OCI-LY3 (cell line): Measurements from ENCODE around the gene SDSL.

Source experiments
- H2AFZ ChIP-seq: fragments of 200-600, 300-600 bp; shearing (Covaris generic); 2 replicates; pipeline ENCODE4 v1.6.0; 2014; ENCODE audit warnings: antibody characterized with exemption, low read depth, low read length
- H3K27ac ChIP-seq: fragments of 200-600, 300-600 bp; sonication (generic); 2 replicates; pipeline ENCODE4 v1.5.1; 2014; ENCODE audit warnings: mild to moderate bottlenecking, low read length, moderate library complexity, mixed read lengths
- H3K27me3 ChIP-seq: fragments of 200-600, 300-600 bp; sonication (generic); 2 replicates; pipeline ENCODE4 v1.6.1; 2014; ENCODE audit warnings: low read depth, low read length, mixed read lengths
- H3K36me3 ChIP-seq: fragments of 200-600, 300-600 bp; sonication (generic); replicated peaks from 2 replicates; pipeline ENCODE3; 2014; ENCODE audit warnings: low read depth, low read length, mixed read lengths
- H3K4me1 ChIP-seq: fragments of 300-600, 200-600 bp; sonication (generic); 2 replicates; pipeline ENCODE4 v1.6.1; 2014; ENCODE audit warnings: low read length, mixed read lengths
- H3K4me2 ChIP-seq: fragments of 200-600, 300-600 bp; sonication (generic); 2 replicates; pipeline ENCODE4 v1.6.1; 2014; ENCODE audit warnings: low read length, mixed read lengths
- H3K4me3 ChIP-seq: fragments of 300-600, 200-600 bp; sonication (generic); 2 replicates; pipeline ENCODE4 v1.5.1; 2014; ENCODE audit warnings: antibody characterized with exemption, mild to moderate bottlenecking, low read length, moderate library complexity
- H3K79me2 ChIP-seq: fragments of 300-600, 200-600 bp; shearing (Covaris generic); 2 replicates; pipeline ENCODE4 v1.6.1; 2014; ENCODE audit warnings: mild to moderate bottlenecking, low read length, mixed read lengths
- H3K9ac ChIP-seq: fragments of 300-600, 200-600 bp; shearing (Covaris generic); 2 replicates; pipeline ENCODE4 v1.6.0; 2014; ENCODE audit warnings: mild to moderate bottlenecking, low read length, moderate library complexity
- H3K9me3 ChIP-seq: fragments of 200-600, 300-600 bp; shearing (Covaris generic); 2 replicates; pipeline ENCODE4 v1.6.1; 2014; ENCODE audit warnings: low read length, mixed read lengths; ENCODE audit not compliant: insufficient read depth
- H4K20me1 ChIP-seq: fragments of 200-600, 300-600 bp; sonication (generic); 2 replicates; pipeline ENCODE4 v1.6.1; 2016; ENCODE audit warnings: low read length, mixed read lengths; ENCODE audit not compliant: insufficient read depth
- CTCF ChIP-seq: fragments of 200-600, 300-600 bp; sonication (generic); IDR thresholded peaks from 2 replicates; pipeline ENCODE4 v1.5.1; 2014; ENCODE audit warnings: antibody characterized with exemption, low read length, low read depth
- EZH2phosphoT487 ChIP-seq: fragments of 200-600 bp; shearing (Covaris generic); IDR thresholded peaks from 2 replicates; pipeline ENCODE4 v1.6.1; 2018; ENCODE audit warnings: antibody characterized with exemption, mixed run types, low read depth

Gene SDSL

GRCh38 chr12:113437729-113438100, 15.5 kb downstream of the SDSL start:
- Histone ChIP-seq H3K4me1 (no peaks in the 10 kb centered on the region), H3K9ac (no peak overlapping the region), H2AFZ (no peak overlapping the region), H3K27me3 (peaks cover 60% of the 10 kb centered on the region), H3K9me3 (no peaks in the 10 kb centered on the region), H3K4me2 (no peak overlapping the region), H3K27ac (no peak overlapping the region), H4K20me1 (no peaks in the 10 kb centered on the region), H3K36me3 (no peaks in the 10 kb centered on the region), H3K4me3 (no peak overlapping the region), H3K79me2 (no peaks in the 10 kb centered on the region)
- no peak for TF ChIP-seq EZH2phosphoT487
- TF ChIP-seq CTCF, result no peak

GRCh38 chr12:113438523-113439300, 16.5 kb downstream of the SDSL start:
- Histone ChIP-seq H3K36me3 (no peaks in the 10 kb centered on the region), H3K27ac (no peak overlapping the region), H3K9me3 (no peaks in the 10 kb centered on the region), H4K20me1 (no peaks in the 10 kb centered on the region), H2AFZ (no peak overlapping the region), H3K27me3 (peaks cover 54% of the 10 kb centered on the region), H3K4me2 (no peak overlapping the region), H3K79me2 (no peaks in the 10 kb centered on the region), H3K4me1 (no peaks in the 10 kb centered on the region), H3K4me3 (no peak overlapping the region), H3K9ac (no peak overlapping the region)
- TF ChIP-seq CTCF (no peak), EZH2phosphoT487 (no peak)

- TF ChIP-seq CTCF (no peak), EZH2phosphoT487 (no peak)
- Histone ChIP-seq H2AFZ (no peak overlapping the region), H4K20me1 (no peaks in the 10 kb centered on the region), H3K4me3 (no peak overlapping the region), H3K27me3 (peaks cover 54% of the 10 kb centered on the region), H3K79me2 (no peaks in the 10 kb centered on the region), H3K4me2 (no peak overlapping the region), H3K36me3 (no peaks in the 10 kb centered on the region), H3K9me3 (no peaks in the 10 kb centered on the region), H3K27ac (no peak overlapping the region), H3K4me1 (no peaks in the 10 kb centered on the region), H3K9ac (no peak overlapping the region)
Observed at GRCh38 chr12:113439301-113439597, 17.1 kb downstream of the SDSL start.

- Histone ChIP-seq H3K9ac (no peak overlapping the region), H2AFZ (no peak overlapping the region)
- TF ChIP-seq EZH2phosphoT487 (no peak), CTCF (peak; percentile 91)
Observed at GRCh38 chr12:113439606-113440030, 17.4 kb downstream of the SDSL start.

More at GRCh38 chr12:113439606-113440030, 17.4 kb downstream of the SDSL start:
- no peaks in the 10 kb centered on the region for H3K9me3 ChIP-seq
- no peak overlapping the region for H3K27ac ChIP-seq
- no peak overlapping the region for H3K4me2 ChIP-seq
- no peaks in the 10 kb centered on the region for H3K4me1 ChIP-seq
- no peaks in the 10 kb centered on the region for H4K20me1 ChIP-seq
- H3K79me2 ChIP-seq, result no peaks in the 10 kb centered on the region
- H3K27me3 ChIP-seq, result peaks cover 54% of the 10 kb centered on the region
- H3K36me3 ChIP-seq, result no peaks in the 10 kb centered on the region
- no peak overlapping the region for H3K4me3 ChIP-seq
